RKO (cell line): ENCODE results near the gene BCAR1.
"Not testable (repeated sequence)": the region's sequence is repeated elsewhere in the genome, so short reads cannot be mapped to it uniquely, and the experiment has no call there.

Experiments used
- DNase-seq: peaks from one replicate; pipeline ENCODE4 v3.0.0-alpha.2; 2016; ENCODE audit warnings: low spot score

The BCAR1 gene

DNA sequence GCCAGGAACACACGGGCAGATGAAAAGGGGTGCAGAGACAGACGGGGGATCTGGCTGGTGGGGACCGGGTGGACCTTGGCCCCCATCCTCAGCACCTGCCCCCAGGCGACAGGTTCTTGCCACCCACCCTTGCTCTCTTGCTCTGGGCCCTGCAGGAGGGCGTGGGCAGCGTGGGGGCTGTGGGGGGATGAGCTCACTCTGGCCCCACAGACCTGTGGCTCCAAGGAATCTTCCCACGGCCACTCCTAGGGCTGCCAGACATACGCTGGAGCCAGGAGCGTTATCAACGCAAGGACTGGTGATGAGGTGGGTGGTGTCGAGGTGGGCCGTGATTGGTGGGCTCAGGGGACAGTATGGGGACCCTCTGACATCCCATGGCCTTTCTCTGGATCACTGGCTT, 26.3 kb downstream of the BCAR1 start:
- no peak for DNase-seq

DNA sequence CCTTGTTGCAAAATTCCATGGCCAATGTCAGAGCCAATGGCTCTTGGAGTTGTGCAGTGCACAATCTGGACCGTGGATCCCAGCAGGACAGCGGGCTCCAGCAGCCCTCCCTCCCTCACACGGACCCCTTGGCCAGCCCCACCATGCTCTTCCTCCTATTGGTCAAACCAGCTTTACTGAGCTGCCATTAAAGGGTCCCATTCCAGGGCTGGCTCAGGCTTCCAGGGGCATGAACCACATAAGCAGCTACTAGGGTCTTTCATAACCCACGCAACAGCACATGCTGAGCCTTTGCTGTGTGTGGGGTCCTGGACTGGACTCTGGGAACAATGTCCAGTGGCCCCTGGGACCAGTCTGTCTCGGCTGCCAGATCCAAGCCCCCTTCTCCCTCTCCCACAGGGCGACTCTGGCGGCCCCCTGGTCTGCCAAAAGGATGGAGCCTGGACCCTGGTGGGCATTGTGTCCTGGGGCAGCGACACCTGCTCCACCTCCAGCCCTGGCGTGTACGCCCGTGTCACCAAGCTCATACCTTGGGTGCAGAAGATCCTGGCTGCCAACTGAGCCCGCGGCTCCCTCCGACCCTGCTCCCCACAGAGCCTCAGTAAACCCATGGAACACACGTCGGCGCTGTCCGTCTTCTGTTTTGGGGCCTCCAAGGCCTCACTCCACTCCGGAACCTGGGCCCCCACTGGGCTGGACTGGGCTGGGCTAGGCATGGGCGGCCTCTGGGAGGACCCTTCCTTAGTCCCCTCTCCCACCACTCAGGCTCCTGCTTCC, 26.9 kb downstream of the BCAR1 start:
- DNase-seq: no peak

DNA sequence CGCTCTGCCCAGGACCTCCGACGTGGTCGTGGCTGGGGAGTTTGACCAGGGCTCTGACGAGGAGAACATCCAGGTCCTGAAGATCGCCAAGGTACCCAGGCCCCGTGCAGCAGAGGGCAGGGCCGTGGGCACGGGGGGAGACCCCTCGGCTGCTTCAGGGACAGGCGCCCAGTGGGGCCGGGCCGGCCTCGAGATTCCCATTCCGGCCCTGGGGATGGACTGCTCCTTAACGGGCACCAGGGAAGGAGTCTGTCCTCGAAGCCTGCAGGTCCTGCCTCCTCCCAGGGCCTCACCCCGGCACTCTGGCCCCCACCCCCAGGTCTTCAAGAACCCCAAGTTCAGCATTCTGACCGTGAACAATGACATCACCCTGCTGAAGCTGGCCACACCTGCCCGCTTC, 28.3 kb downstream of the BCAR1 start:
- not testable (repeated sequence) for DNase-seq

DNA sequence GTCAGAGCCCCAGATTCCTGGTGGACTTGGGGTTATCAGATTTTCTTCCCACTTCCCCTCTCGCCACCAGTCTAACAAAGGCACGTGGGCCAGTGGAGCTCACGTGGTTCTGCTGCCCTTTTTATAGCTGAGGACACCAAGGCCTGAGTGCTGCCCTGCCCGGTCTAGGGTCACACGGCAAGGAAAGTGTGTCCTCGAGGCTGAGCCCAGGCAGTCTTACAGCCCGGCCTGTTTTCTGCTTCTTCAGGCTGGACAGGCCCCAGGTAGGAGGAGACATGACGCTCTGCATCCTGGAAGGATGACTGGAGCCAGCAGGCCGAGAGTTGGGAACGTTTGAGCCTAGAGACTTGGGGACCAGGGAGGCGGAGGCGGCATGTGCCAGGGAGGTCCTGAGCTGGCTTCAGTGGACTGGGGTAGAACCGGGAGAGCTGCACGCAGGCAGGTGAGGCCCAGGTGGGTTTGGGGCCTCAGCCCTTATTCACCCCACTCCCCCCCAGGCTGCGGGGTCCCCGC, 29.1 kb downstream of the BCAR1 start:
- DNase-seq: no peak

DNA sequence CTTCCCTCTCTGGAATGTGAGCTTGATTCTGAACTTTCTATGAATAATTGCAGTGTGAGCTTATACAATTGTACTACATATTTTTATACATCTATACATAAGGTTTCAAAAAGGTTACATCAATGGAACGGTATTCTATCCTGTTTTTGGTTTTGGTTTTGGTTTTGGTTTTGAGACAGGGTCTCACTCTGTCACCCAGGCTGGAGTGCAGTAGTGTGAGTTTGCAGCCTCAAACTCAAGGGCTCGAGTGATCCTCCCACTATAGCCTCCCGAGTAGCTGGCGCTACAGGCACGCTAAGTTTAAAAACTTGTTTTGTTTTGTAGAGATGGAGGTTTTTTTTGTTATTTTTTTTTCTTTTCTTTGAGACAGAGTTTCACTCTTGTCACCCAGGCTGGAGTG, 31.6 kb downstream of the BCAR1 start:
- no peak for DNase-seq

DNA sequence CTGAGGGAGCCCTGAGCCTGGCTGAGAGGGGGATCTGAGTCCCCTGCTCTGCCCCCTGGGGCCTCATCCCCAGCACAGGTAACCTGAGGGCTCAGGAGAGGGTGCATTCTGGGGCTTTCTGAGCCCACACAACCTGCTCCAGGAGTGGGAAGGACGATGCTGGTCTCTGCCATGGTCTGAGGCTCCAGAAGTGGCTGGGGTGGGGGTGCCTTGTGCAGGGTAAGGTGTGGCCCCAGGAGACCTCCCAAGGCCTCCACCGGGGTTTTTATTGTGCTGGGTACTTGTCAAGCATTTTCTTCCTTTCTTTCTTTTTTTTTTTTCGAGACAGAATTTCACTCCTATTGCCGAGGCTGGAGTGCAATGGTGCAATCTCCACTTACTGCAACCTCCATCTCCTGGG, 32.3 kb downstream of the BCAR1 start:
- no peak for DNase-seq

DNA sequence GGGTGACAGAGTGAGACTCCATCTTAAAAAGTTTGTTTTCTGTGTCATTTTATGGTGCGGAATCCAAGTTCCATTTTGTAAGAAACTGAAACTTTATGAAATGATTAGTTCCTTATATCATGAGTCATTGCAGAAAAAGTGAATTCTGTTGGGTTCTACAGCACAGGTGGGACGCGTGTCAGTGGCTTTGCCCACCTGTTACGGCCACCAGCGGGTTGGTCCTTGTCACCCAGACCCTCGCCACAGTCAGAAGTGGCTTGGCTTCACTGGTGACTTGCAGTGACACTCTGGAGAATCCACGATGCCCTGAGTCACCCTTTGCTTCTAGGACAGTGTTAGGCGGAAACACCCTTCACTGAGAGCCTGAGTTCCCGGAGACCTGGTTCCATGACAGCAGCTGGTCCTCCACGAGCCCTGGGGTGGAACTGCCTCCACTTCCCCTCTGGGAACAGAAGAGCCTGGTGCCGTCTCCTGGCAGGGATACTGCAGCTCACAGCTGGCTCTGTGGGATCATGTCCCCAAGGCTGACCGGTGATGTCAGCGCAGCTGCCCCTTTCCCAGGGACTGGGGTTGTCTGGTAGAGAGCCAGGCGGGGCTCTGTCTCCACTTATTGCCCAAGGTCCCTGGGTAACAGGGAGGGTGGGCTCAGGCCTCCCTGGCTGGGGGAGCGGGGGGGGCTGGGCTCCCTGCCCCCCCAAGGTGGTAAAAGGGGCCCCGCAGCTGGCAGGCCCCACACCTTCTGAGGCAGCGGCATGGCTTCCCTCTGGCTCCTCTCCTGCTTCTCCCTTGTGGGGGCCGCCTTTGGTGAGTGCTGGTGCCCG, 33.0 kb downstream of the BCAR1 start, which contains the start of gene CTRB1:
CTRB1 (plus strand) TSS at position 733 of the 821 bp plus-strand sequence; CDS start at position 753, 20 bp downstream.
- no peak for DNase-seq

DNA sequence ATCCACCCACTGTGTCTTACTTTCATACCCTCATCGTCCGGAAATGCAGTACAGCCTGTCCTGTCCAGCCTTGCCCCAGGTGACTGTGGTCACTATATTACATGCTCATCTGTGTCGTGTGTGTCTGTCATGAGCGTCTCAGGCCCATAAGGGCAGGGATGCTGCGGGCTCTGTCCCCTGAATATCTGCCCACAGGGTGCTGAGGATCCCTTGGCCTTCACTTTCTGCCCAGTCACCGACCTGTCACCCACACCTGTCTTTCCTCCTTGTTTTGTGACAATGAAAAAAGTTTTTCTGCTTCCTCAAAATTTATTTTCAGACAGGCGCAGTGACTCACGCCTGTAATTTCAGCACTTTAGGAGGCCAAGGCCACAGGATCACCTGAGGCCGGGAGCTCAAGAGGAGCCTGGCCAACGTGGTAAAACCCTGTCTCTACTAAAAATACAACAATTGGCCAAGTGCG, 34.0 kb downstream of the BCAR1 start:
- DNase-seq: no peak

DNA sequence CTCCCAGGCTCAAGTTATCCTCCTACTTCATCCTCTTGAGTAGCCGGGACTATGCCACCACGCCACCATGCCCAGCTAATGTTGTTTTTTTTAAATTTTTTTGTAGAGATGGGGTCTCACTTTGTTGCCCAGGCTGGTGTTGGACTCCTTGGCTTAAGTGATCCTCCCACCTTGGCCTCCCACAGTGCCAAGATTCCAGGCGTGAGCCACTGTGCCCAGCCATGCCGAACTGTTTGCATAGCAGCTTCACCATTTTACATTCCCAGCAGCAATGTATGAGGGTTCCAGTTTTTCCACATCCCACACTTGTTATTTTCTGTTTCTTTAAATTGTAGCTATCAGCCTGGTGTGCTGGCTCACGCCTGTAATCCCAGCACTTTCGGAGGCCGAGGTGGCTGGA, 34.8 kb downstream of the BCAR1 start:
- no peak for DNase-seq

DNA sequence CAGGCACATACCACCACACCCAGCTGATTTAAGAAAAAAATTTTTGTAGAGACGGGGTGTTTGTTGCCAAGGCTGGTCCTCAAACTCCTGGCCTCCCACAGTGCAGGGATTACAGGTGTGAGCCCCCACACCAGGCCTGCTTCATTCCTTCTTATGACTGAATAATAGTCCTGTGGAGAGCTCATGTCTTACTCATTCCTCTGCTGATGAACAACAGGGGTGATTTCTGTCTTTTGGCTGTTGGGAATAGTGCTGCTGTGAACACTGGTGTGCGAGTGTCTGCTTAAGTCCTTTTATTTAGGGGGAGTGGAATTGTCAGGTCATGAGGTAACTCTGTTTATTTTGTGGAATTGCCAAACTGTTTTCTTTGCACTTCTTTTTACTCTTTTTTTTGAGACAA, 35.3 kb downstream of the BCAR1 start:
- DNase-seq: no peak

DNA sequence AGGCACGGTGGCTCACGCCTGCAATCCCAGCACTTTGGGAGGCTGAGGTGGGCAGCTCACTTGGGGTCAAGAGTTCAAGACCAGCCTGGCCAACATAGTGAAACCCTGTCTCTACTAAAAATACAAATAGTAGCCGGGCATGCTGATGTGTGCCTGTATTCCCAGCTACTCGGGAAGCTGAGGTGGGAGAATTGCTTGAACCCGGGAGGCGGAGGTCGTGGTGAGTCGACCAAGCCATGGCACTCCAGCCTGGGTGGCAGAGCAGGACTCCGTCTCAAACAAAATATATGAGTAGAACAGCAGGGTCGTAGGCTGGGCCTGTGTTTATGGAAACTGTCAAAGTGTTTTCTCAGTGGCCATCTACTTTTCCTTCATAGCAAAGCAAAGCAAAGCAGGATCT, 40.1 kb downstream of the BCAR1 start:
- DNase-seq: not testable (repeated sequence)

DNA sequence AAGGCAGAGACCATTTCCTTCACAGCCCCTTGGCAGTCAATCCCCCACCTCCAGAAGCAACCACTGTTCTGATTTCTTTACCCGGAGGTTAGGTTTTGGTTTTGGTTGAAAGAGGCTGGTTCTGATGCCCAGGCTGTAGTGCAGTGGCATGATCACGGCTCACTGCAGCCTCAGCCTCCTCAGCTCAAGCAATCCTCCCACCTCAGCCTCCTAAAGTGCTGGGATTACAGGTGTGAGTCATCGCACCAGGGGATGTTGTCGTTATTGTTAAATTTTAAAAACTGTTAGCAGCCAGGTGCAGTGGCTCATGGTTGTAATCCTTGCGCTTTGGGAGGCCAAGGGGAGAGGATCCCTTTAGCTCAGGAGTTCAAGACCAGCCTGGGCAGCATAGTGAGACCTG, 41.5 kb downstream of the BCAR1 start:
- no peak for DNase-seq

DNA sequence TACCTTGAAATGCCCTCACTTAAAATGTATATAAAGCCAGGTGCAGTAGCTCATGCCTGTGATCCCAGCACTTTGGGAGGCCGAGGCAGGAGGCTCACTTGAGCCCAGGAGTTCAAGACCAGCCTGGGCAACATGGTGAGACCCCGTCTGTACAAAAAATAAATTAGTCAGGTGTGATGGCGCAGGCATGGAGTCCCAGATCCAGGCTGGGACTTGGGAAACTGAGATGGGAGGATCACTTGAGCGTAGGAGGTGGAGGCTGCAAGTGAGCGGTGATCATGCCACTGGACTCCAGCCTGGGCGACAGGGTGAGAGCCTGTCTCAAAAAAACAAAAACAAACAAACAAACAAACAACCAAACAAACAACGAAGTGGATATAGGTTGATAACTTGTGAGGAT, 41.9 kb downstream of the BCAR1 start:
- not testable (repeated sequence) for DNase-seq

DNA sequence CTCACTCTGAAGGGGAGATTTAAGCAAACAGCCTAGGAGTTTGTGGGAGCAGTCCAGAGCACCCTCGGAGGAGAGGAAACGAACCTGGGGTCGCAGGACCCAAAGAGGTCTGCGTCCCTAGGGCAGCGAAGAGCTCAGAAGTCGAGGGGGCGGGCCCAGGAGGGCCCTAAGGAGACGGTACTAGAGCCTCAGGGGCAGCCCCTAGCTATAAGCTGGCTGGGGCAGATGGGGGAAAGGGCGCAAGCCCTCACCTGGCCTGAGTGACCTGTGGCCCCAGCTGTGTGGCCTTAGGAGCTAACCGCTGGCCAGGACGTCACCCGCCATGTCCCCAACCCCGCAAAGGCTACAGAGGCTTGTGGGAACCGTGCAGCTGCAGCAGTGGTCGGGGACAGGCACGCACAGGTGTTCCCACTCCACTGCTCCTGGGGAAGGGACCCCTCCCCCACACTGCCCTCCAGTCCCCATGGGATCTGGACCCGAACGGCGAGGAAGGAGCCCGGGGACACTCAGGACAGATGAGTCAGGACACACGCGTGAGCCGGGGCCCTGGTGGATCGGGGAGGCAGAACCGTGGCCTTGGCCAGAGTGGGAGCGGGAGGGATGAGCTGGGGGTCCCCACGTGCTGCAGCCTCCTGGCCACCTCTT, 42.4 kb downstream of the BCAR1 start:
- DNase-seq: no peak

DNA sequence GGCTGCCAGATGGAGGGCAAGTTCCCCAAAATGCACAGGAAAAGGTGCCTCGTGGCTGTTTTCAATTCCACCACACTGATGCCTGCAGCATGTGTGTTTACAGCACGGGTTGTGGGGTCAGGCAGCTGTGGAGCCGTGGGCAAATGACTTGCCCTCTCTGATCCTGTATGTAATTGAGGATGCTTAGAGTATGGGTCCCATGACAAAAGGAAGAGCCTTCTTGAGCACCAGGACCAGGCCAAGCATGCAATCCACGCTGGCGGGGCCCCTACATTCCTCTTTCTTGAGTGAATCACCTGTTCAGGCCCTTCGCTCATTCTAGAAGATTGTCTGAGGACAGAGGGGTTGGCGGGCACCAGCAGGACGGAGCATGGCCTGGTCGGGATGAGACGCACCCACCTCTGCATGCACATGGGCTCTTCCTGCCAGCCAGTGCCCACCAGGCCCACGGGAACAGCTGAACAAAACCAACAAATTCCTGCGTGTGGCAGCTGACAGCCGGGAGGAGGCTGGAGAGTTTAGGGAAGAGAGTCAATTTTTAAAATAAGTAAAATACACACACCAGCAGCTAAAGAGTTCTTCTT, 43.1 kb downstream of the BCAR1 start:
- no peak for DNase-seq

DNA sequence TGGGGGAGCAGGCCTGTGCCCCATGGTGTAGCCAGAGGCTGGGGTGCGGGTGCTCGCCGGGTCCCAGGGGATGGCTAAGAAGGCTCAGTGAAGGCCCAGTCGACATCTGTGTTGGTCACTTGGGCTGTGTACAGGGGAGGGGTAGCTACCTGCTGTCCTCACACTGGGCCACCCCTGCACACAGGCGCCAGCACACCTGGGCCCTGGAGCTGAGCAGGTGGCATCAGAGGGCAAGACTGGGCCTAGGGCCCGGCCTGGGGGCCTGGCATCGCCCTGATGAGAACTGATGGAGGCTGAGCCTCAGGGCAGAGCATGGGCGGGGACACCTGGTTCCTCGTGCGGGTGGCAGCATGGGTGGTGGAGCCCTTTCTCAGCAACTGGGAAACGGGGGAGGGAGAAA, 43.6 kb downstream of the BCAR1 start:
- DNase-seq: no peak

DNA sequence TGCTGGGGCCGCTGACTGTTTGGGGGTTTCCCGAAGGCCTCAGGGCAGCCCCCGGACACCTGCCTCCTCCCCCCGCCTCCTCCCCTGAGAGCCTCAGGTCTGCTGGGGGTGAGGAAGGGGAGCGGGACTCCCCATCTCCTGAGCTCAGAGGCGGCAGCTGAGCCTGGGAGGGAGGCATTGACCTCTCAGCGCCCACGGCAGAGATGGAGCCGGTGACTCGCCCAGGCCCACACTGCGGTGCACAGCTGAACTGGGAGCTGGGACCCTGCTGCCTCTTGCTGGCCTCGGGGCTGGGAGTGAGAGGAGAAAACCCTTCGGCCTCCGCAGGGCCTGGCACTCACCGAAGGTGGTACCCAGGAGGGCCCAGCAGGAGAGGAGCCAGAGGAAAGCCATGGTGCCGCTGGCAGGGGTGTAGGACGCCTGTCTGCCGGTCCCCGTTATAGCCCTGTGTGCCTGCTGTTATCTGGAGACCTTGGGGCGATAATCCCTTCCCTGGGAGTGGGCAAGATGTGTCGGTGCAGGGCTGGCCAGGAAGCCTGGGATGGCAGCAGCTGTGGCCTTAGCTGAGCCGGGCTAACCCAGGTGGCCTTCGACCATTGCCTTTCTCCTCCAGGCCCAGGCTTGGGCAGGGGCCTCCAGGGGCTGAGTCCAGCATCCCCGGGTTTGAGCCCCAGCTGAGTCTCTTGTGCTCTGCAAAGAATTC, 44.5 kb downstream of the BCAR1 start, which contains the start of gene CTRB2:
CTRB2 (minus strand) TSS at position 413 of the 703 bp plus-strand sequence; CDS start at position 393, 20 bp downstream.
- DNase-seq: no peak

DNA sequence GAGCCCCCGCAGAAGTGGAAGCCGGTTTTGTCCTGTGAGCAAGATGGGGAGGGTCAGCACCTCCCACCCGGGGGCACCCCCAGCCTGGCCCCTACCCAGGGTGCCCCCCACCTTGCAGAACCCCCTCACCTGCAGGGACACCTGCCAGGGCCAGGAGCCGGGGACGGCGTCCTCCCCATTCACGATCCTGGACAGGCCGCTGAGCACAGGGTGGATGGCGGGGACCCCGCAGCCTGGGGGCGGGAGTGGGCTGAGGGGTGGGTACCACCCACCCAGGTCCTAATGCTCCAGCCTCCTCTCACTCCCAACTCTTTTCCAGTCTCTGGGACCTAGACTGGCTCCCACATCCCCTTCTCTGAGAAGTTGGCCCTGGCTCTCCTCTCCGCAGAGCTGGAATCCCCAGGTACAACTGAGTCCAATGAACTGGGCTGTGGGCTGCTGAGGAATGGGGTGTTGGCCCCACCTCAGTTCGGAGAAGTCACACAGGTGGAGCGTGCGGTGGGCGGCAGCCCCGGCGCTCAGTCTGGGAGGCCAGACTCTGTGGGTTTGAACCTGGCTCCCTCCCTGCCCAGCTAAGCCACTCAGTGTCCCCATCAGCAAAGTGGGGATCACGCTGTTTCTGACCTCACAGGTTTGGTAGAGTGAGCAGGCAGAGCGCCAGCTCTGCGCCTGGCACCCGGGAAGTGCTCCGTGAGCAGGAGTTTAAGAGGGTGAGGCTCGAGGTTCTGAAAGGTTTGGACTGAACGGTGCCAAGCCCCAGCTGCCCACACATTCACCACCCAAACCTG, 45.3 kb downstream of the BCAR1 start:
- DNase-seq: not testable (repeated sequence)

DNA sequence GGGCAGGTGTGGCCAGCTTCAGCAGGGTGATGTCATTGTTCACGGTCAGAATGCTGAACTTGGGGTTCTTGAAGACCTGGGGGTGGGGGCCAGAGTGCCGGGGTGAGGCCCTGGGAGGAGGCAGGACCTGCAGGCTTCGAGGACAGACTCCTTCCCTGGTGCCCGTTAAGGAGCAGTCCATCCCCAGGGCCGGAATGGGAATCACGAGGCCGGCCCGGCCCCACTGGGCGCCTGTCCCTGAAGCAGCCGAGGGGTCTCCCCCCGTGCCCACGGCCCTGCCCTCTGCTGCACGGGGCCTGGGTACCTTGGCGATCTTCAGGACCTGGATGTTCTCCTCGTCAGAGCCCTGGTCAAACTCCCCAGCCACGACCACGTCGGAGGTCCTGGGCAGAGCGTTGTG, 46.0 kb downstream of the BCAR1 start:
- DNase-seq: not testable (repeated sequence)

DNA sequence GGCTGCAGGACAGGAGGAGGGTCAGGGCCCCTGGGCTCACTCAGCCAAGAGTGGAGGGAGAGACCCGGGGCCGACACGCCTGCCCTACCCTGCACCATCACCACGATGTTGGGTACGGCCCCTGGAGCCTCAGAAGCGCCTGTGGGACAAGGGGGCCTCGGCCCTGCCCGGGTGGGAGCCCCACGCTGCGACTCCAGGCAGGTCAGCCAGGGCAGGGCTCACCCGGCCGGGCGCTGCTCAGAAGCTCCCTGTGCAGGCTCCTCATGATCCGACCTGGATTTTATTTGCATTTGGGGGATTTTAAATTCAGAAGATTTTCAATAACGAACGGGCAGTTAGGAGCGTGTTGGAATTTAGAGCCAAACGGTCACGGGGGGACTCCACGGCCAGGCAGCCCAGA, 46.5 kb downstream of the BCAR1 start:
- DNase-seq: not testable (repeated sequence)

DNA sequence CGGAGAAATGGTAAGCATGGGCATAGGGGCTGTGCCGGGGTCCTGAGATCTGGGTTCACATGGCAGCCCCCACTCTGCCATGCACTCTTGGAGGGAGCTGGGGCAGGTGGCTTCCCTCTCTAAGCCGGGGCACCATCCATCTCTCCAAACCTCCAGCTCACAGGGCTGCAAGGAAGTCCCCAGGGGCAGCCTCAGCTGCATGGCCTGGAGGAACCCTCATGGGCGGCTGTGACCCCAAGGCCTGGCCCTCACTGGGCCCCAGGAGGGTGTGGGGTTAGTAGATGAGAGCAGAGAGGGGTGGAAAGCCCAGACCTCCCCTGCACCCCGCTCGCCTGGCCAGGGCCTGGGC, 47.0 kb downstream of the BCAR1 start:
- DNase-seq: no peak
